Measurements from ENCODE around the gene C13orf42.

Gene C13orf42

DNA sequence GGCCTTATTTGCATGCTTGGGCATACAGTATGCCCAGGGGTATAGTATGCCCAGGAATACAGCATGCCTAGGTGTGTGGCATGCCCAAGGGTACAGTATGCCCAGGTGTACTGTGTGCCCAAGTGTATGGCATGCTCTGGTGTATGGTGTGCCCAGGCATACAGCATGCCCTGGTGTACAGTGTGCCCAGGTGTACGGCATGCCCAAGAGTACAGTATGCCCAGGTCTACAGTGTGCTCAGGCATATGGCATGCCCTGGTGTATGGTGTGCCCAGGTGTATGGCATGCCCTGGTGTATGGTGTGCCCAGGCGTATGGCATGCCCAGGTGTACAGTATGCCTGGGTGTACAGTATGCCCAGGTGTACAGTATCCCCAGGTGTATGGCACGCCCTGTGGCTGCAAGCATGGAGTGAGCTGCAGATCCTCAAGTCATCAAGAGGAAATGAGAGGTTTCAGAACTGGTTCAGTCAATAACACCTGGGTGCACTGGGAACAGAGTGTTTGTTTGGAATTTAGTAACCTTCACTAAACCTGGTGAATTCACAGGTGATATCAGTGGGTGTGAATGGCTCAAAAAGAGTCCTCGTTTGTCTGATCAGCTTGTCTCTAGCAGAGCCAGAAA, 7.8 kb upstream of the C13orf42 start:
- H3K9me3 ChIP-seq (ENCODE audit: control insufficient read depth, low read depth, low read length): no peaks in the 10 kb centered on the region
- peaks cover 15% of the 10 kb centered on the region for H3K4me1 ChIP-seq (ENCODE audit: control insufficient read depth, low read depth, low read length)
- H3K36me3 ChIP-seq (ENCODE audit: control insufficient read depth, low read depth, low read length): no peaks in the 10 kb centered on the region
- H3K9ac ChIP-seq (ENCODE audit: low read length): no peak overlapping the region
- H3K27ac ChIP-seq (ENCODE audit: low read length): no peak overlapping the region
- no peak overlapping the region for H3K4me3 ChIP-seq (ENCODE audit: low read length)
- H3K27me3 ChIP-seq (ENCODE audit: control insufficient read depth, insufficient read depth, low read length): no peaks in the 10 kb centered on the region

DNA sequence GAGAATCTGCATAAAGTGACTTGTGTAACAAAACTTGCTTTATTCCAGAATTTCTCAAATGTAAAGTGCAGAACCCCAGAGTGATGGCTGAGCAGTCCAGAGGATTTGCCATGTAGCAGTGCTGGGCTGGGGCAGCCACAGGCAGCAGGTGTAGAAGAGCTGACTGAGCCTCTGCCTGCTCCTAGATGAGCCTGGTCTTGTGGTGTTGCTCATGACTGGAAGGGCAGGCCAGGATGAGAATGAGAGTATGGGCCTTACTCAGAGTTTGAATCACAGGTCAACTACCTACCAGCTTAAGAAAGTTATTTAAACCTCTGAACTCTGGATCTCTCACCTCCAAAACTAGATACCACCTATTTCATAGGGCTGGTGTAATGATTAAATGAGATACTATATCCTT, 2.9 kb upstream of the C13orf42 start:
- H3K27me3 ChIP-seq (ENCODE audit: control insufficient read depth, insufficient read depth, low read length): no peaks in the 10 kb centered on the region
- no peak overlapping the region for H3K27ac ChIP-seq (ENCODE audit: low read length)
- H3K9ac ChIP-seq (ENCODE audit: low read length): no peak overlapping the region
- H3K4me3 ChIP-seq (ENCODE audit: low read length): no peak overlapping the region
- no peaks in the 10 kb centered on the region for H3K4me1 ChIP-seq (ENCODE audit: control insufficient read depth, low read depth, low read length)
- H3K36me3 ChIP-seq (ENCODE audit: control insufficient read depth, low read depth, low read length): no peaks in the 10 kb centered on the region
- no peaks in the 10 kb centered on the region for H3K9me3 ChIP-seq (ENCODE audit: control insufficient read depth, low read depth, low read length)

DNA sequence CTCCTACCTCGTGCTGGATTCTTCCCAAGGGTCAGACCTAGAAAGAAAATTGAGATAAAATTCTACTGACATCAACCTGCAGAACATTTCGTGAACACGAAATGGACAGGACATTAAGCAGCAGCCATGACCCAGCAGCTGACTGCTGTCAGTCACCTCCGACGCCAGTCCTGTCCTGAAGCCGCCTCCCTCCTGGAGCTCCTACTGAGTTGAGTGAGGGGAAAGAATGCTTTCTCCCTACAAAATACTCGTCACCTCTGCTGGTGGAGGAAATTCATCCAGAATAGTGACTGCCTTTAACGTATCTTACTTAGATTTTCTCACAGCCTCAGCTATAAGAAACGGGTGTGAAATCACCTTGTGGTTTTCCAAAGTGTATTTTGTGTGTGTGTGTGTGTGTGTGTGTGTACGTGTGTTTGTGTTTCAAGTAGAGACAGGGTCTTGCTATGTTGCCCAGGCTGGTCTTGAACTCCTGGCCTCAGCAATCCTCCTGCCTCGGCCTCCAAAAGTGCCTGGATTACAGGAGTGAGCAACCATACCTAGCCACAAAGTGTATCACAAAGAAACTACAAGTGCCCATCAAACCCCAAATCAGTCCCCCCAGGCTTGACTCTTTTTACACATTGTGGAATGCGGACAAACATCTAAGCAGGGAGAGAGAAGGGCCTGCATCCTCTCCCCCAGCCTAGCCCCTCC, 2.3 kb upstream of the C13orf42 start:
- H3K4me3 ChIP-seq (ENCODE audit: low read length): no peak overlapping the region
- H3K9ac ChIP-seq (ENCODE audit: low read length): no peak overlapping the region
- H3K27ac ChIP-seq (ENCODE audit: low read length): no peak overlapping the region
- no peaks in the 10 kb centered on the region for H3K4me1 ChIP-seq (ENCODE audit: control insufficient read depth, low read depth, low read length)
- no peaks in the 10 kb centered on the region for H3K27me3 ChIP-seq (ENCODE audit: control insufficient read depth, insufficient read depth, low read length)
- no peaks in the 10 kb centered on the region for H3K36me3 ChIP-seq (ENCODE audit: control insufficient read depth, low read depth, low read length)
- no peaks in the 10 kb centered on the region for H3K9me3 ChIP-seq (ENCODE audit: control insufficient read depth, low read depth, low read length)

DNA sequence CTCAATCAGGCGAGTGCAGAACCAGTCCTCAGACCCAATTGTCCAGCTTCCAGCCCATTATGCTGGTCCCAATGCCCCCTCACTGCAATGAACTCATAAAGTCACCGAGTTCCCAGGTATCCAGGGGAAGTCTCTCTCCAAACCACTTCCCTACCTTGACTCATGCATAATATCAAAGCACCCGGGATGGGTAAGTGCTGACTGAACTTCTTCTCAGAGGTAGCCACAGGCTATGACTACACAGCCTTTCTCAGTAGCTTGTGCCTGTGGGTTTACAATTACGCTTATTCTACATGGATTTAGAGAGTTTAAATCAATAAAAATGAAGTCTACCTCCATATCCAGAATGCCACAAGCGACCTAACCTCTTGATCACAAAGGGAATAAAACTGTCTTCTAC, 1.7 kb upstream of the C13orf42 start:
- H3K4me3 ChIP-seq (ENCODE audit: low read length): no peak overlapping the region
- H3K36me3 ChIP-seq (ENCODE audit: control insufficient read depth, low read depth, low read length): no peaks in the 10 kb centered on the region
- H3K4me1 ChIP-seq (ENCODE audit: control insufficient read depth, low read depth, low read length): no peaks in the 10 kb centered on the region
- no peaks in the 10 kb centered on the region for H3K9me3 ChIP-seq (ENCODE audit: control insufficient read depth, low read depth, low read length)
- H3K27me3 ChIP-seq (ENCODE audit: control insufficient read depth, insufficient read depth, low read length): no peaks in the 10 kb centered on the region
- no peak overlapping the region for H3K27ac ChIP-seq (ENCODE audit: low read length)
- H3K9ac ChIP-seq (ENCODE audit: low read length): no peak overlapping the region

DNA sequence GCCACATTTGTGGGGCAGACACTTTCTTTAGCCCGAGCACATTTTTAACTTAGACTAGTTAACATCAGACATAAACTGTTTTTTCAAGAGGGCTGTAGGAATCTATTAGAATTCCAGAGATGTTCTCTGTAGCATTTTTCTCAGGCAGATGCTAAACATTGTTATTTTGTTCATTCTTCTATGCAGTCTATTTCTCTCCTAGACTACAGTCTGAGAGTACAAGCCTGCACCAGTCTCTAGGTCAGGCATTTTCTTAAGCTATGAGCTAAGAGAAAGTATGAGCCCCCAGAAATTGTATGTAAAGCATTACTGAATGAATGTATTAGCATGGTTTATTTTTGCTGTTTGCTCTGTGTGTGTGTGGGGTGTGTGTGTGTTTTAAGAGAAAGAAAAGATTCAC, 923 bp upstream of the C13orf42 start:
- Histone ChIP-seq H3K36me3 (ENCODE audit: control insufficient read depth, low read depth, low read length) (no peaks in the 10 kb centered on the region), H3K9ac (ENCODE audit: low read length) (no peak overlapping the region), H3K4me1 (ENCODE audit: control insufficient read depth, low read depth, low read length) (no peaks in the 10 kb centered on the region), H3K4me3 (ENCODE audit: low read length) (no peak overlapping the region), H3K9me3 (ENCODE audit: control insufficient read depth, low read depth, low read length) (no peaks in the 10 kb centered on the region), H3K27me3 (ENCODE audit: control insufficient read depth, insufficient read depth, low read length) (no peaks in the 10 kb centered on the region), H3K27ac (ENCODE audit: low read length) (no peak overlapping the region)

DNA sequence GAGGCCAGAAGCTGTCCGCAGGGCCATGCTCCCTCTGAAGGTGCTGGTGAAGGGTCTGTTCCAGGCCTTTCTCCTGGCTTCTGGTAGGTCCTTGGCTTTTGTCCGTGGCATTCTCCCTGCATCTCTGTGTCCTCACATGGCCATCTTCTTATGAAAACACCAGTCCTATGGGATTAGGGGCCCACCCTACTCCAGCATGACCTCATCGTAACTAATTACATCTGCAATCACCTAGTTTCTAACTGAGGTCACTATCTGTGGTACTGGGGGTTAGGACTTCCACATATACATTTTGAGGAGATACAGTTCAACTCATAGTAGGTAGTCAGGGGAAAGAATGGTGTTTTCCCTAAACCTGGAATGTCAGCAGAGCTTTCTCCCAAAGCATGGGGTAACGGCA, 3.1 kb downstream of the C13orf42 start:
- Histone ChIP-seq H3K4me3 (ENCODE audit: low read length) (no peak overlapping the region), H3K4me1 (ENCODE audit: control insufficient read depth, low read depth, low read length) (no peaks in the 10 kb centered on the region), H3K36me3 (ENCODE audit: control insufficient read depth, low read depth, low read length) (no peaks in the 10 kb centered on the region), H3K9me3 (ENCODE audit: control insufficient read depth, low read depth, low read length) (no peaks in the 10 kb centered on the region), H3K27ac (ENCODE audit: low read length) (no peak overlapping the region), H3K9ac (ENCODE audit: low read length) (no peak overlapping the region), H3K27me3 (ENCODE audit: control insufficient read depth, insufficient read depth, low read length) (no peaks in the 10 kb centered on the region)

DNA sequence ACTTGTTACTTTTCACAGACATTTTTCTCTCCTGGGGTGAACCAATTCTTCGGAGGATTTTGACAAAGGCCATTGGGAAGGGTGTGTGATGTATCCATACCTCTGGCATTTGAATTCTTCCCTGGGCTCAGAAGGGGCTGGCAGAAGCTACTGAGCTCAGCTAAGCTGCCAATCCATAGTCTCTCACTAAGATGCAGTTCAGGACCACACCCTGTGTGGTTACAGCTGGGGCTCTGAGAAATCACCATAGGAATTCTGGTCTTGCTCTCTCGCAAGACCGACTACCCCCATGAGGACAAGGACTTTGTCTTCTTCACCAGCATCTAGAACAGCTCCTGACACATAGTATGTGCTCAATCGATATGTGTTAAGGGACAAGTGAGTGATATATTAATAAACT, 6.0 kb downstream of the C13orf42 start:
- no peaks in the 10 kb centered on the region for H3K27me3 ChIP-seq (ENCODE audit: control insufficient read depth, insufficient read depth, low read length)

DNA sequence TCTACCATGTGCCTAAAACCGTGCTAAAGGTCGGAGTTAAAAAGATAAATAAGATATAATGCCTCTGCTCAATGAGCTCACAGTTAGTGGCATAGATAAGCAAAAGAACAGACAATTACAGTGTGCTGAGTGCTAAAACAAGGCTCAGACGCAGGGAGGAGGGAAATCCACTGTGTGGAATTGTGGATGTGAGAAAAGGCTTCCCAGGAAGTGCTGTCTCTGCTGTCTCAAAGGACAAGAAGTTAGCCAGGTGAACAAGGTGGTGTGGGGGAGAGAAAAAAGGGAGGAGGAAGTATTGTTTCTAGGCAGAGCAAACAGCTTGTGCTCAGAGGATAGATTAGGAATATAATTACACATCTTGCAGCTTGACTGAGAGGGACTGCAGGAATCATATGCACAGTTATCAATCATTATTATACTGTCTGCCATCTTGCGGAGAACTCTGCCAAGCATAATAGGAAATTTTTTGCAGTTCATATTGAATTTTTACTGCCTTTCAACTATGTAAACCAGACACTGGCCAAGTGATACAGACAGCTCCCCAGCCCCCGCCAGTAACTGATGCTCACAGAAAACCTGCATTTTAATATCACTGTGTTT, 9.3 kb downstream of the C13orf42 start:
- peaks cover 18% of the 10 kb centered on the region for H3K4me1 ChIP-seq (ENCODE audit: control insufficient read depth, low read depth, low read length)
- H3K9ac ChIP-seq (ENCODE audit: low read length): no peak overlapping the region
- H3K4me3 ChIP-seq (ENCODE audit: low read length): no peak overlapping the region
- no peaks in the 10 kb centered on the region for H3K36me3 ChIP-seq (ENCODE audit: control insufficient read depth, low read depth, low read length)
- no peaks in the 10 kb centered on the region for H3K9me3 ChIP-seq (ENCODE audit: control insufficient read depth, low read depth, low read length)
- no peak overlapping the region for H3K27ac ChIP-seq (ENCODE audit: low read length)
- no peaks in the 10 kb centered on the region for H3K27me3 ChIP-seq (ENCODE audit: control insufficient read depth, insufficient read depth, low read length)

More for the DNA sequence above, 6.0 kb downstream of the C13orf42 start:
- Histone ChIP-seq H3K9me3 (ENCODE audit: control insufficient read depth, low read depth, low read length) (no peaks in the 10 kb centered on the region), H3K9ac (ENCODE audit: low read length) (no peak overlapping the region), H3K4me1 (ENCODE audit: control insufficient read depth, low read depth, low read length) (no peaks in the 10 kb centered on the region), H3K36me3 (ENCODE audit: control insufficient read depth, low read depth, low read length) (no peaks in the 10 kb centered on the region), H3K4me3 (ENCODE audit: low read length) (no peak overlapping the region), H3K27ac (ENCODE audit: low read length) (no peak overlapping the region)

DNA sequence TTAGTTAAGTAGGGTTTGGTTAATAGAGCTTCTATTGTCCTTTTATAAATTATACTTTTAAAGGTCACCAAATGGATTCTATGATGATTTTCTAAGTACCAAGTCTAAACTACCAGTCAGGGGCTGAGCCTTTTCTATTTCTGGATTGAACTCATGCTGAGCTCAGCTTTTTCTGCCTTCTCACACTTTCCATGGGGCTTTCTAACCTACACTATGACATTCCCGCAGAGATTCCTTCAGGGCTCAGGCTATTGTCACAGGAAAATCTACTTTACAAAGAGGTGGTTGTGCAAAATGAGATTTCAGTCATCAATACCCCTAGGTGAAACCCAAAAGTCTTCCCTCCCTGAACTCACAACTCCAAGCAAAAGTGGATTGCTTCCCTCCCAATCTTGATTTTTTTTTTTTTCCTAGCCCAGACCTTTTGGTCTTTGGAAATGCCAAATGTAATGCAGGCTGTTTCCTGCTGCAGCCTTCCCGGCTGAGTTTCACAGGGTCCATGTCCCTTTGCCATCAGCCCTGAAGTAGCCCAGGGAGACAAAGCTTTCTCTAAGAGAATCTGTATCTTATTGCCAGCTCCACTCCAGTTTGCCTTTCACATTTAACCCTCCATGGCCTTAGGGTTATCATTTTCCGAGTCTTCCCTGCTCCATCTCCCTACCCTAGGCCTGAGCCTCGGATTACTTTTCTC, 13.6 kb downstream of the C13orf42 start:
- H3K27me3 ChIP-seq (ENCODE audit: control insufficient read depth, insufficient read depth, low read length): no peaks in the 10 kb centered on the region
- H3K4me3 ChIP-seq (ENCODE audit: low read length): no peak overlapping the region
- no peaks in the 10 kb centered on the region for H3K9me3 ChIP-seq (ENCODE audit: control insufficient read depth, low read depth, low read length)
- H3K27ac ChIP-seq (ENCODE audit: low read length): no peak overlapping the region
- H3K4me1 ChIP-seq (ENCODE audit: control insufficient read depth, low read depth, low read length): peaks cover 19% of the 10 kb centered on the region
- no peaks in the 10 kb centered on the region for H3K36me3 ChIP-seq (ENCODE audit: control insufficient read depth, low read depth, low read length)
- H3K9ac ChIP-seq (ENCODE audit: low read length): no peak overlapping the region

DNA sequence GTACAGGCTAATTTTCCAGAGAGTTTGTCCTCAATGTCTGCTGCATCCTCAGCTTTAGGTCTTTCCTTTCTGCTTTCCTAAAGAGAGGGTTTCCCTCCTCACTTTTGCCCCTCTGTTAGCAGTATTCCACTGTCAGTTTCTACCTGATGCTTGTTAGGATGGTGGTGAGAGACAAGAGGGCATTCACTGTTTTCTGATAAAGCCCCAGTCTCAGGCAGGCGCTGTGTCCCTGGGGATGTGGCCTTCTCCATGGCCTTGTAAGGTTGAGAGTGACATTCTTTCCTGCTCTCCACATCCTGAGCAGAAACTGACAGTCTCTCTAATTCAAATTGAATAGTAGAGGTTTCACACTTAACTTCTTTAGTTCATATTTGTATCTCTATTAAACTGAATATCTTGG, 14.9 kb downstream of the C13orf42 start:
- Histone ChIP-seq H3K27ac (ENCODE audit: low read length) (no peak overlapping the region), H3K27me3 (ENCODE audit: control insufficient read depth, insufficient read depth, low read length) (no peaks in the 10 kb centered on the region), H3K4me3 (ENCODE audit: low read length) (no peak overlapping the region), H3K9ac (ENCODE audit: low read length) (no peak overlapping the region), H3K4me1 (ENCODE audit: control insufficient read depth, low read depth, low read length) (peaks cover 19% of the 10 kb centered on the region), H3K36me3 (ENCODE audit: control insufficient read depth, low read depth, low read length) (no peaks in the 10 kb centered on the region), H3K9me3 (ENCODE audit: control insufficient read depth, low read depth, low read length) (no peaks in the 10 kb centered on the region)

DNA sequence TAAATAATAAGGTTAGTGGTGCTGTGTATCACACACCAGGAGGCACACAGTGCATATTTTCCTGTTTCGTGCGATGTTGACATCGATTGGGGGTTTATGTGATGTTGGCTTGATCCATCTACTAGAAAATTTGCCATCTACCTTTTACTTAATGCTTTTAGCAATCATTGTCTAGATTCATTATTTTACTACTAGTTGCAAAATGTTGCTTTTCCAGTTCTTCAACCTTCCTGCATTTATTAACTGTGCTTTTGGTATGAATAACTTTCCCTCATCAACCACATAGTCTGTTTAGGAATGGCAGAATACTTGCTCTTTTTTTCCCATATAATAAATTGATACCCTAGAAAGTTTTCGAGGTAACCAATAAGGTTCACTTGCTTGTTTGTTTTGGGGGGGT, 17.5 kb downstream of the C13orf42 start:
- H3K4me1 ChIP-seq (ENCODE audit: control insufficient read depth, low read depth, low read length): peaks cover 19% of the 10 kb centered on the region
- H3K9me3 ChIP-seq (ENCODE audit: control insufficient read depth, low read depth, low read length): no peaks in the 10 kb centered on the region

More for the DNA sequence above, 17.5 kb downstream of the C13orf42 start:
- Histone ChIP-seq H3K4me3 (ENCODE audit: low read length) (no peak overlapping the region), H3K27me3 (ENCODE audit: control insufficient read depth, insufficient read depth, low read length) (no peaks in the 10 kb centered on the region), H3K27ac (ENCODE audit: low read length) (no peak overlapping the region), H3K9ac (ENCODE audit: low read length) (no peak overlapping the region), H3K36me3 (ENCODE audit: control insufficient read depth, low read depth, low read length) (no peaks in the 10 kb centered on the region)
